WTC11 (cell line): ENCODE data around the gene TTC36. TPM values are rescaled to one million over a fixed set of nuclear protein-coding genes. Genes with fewer than 3 reads are reported as not detected.

ENCODE experiments used
- ATAC-seq: fragments of 200-7000 bp; cut with Tn5 transposase; 2 replicates; pipeline ENCODE4 v1.10.0; 2021; ENCODE audit warnings: mild to moderate bottlenecking, moderate library complexity
- CTCF ChIA-PET: fragments of 300-600 bp; sonication (Branson Sonifier 250); formaldehyde crosslinking; loops from one replicate; lab custom pipeline; 2021; ENCODE audit warnings: antibody characterized with exemption; lab: Charles Lee
- POLR2A ChIA-PET: fragments of 350-600 bp; sonication (Branson Sonifier 250); formaldehyde crosslinking; loops from one replicate; lab custom pipeline; 2021; ENCODE audit warnings: antibody characterized with exemption; lab: Charles Lee
- DNase-seq: peaks from one replicate; pipeline ENCODE4 v3.0.0; 2021; ENCODE audit warnings: low spot score
- H3K27ac Mint-ChIP-seq: 2 replicates; pipeline ENCODE4 v1.8.0; 2021; ENCODE audit warnings: mixed read lengths
- H3K27me3 Mint-ChIP-seq: 2 replicates; pipeline ENCODE4 v1.8.0; 2021; ENCODE audit warnings: low read depth, mild to moderate bottlenecking, moderate library complexity, mixed read lengths
- H3K36me3 Mint-ChIP-seq: 2 replicates; pipeline ENCODE4 v1.8.0; 2021; ENCODE audit warnings: mixed read lengths
- H3K4me1 Mint-ChIP-seq: 2 replicates; pipeline ENCODE4 v1.8.0; 2022; ENCODE audit warnings: mixed read lengths
- H3K4me3 Mint-ChIP-seq: 2 replicates; pipeline ENCODE4 v1.8.0; 2021; ENCODE audit warnings: mild to moderate bottlenecking, moderate library complexity, mixed read lengths
- H3K9me3 Mint-ChIP-seq: 2 replicates; pipeline ENCODE4 v1.8.0; 2021; ENCODE audit warnings: mixed read lengths
- AR ChIP-seq: fragments of 250-450 bp; sonication (Bioruptor Pico); IDR thresholded peaks from 2 replicates; pipeline ENCODE4 v1.9.0; 2021; ENCODE audit warnings: mild to moderate bottlenecking
- ARID4B ChIP-seq: sonication (generic); formaldehyde crosslinking; IDR thresholded peaks from 2 replicates; pipeline ENCODE4 v1.8.0; 2023; ENCODE audit warnings: missing genetic modification reagents, mild to moderate bottlenecking, borderline replicate concordance
- ATF2 ChIP-seq: sonication (generic); formaldehyde crosslinking; IDR thresholded peaks from 2 replicates; pipeline ENCODE4 v1.8.1; 2022; ENCODE audit warnings: low read depth, missing genetic modification reagents, borderline replicate concordance
- ATF3 ChIP-seq: sonication (generic); formaldehyde crosslinking; conservative IDR thresholded peaks from 2 replicates; pipeline ENCODE4 v1.8.1; 2022; ENCODE audit warnings: mild to moderate bottlenecking, missing genetic modification reagents
- ATF6 ChIP-seq: sonication (generic); formaldehyde crosslinking; IDR thresholded peaks from 2 replicates; pipeline ENCODE4 v1.8.1; 2023; ENCODE audit warnings: mild to moderate bottlenecking, missing genetic modification reagents
- CBFB ChIP-seq: sonication (generic); formaldehyde crosslinking; IDR thresholded peaks from 2 replicates; pipeline ENCODE4 v1.8.1; 2022; ENCODE audit warnings: mild to moderate bottlenecking, low read depth, missing genetic modification reagents
- CDX4 ChIP-seq: fragments of 250-450 bp; sonication (Bioruptor Pico); IDR thresholded peaks from 2 replicates; pipeline ENCODE4 v1.9.0; 2021; ENCODE audit warnings: moderate library complexity, mild to moderate bottlenecking, inconsistent platforms, borderline replicate concordance
- CREM ChIP-seq: sonication (generic); formaldehyde crosslinking; IDR thresholded peaks from 2 replicates; pipeline ENCODE4 v1.8.1; 2022; ENCODE audit warnings: mild to moderate bottlenecking, missing genetic modification reagents, moderate library complexity
- E2F5 ChIP-seq: sonication (generic); formaldehyde crosslinking; IDR thresholded peaks from 2 replicates; pipeline ENCODE4 v1.8.1; 2022; ENCODE audit warnings: mild to moderate bottlenecking, moderate library complexity, missing genetic modification reagents
- FOXK1 ChIP-seq: sonication (generic); formaldehyde crosslinking; IDR thresholded peaks from 2 replicates; pipeline ENCODE4 v1.8.0; 2022; ENCODE audit warnings: mild to moderate bottlenecking, moderate library complexity, missing genetic modification reagents
- GABPB1 ChIP-seq: sonication (generic); formaldehyde crosslinking; IDR thresholded peaks from 2 replicates; pipeline ENCODE4 v1.8.1; 2023; ENCODE audit warnings: mild to moderate bottlenecking, missing genetic modification reagents
- GRHL2 ChIP-seq: fragments of 250-450 bp; sonication (Bioruptor Pico); IDR thresholded peaks from 2 replicates; pipeline ENCODE4 v1.8.0; 2022; ENCODE audit warnings: mild to moderate bottlenecking, moderate library complexity; ENCODE audit not compliant: insufficient replicate concordance, severe bottlenecking
- JAZF1 ChIP-seq: fragments of 250-450 bp; sonication (Bioruptor Pico); IDR thresholded peaks from 2 replicates; pipeline ENCODE4 v1.9.0; 2021; ENCODE audit warnings: moderate library complexity, mild to moderate bottlenecking, inconsistent platforms
- MYBL2 ChIP-seq: sonication (generic); formaldehyde crosslinking; IDR thresholded peaks from 2 replicates; pipeline ENCODE4 v1.8.1; 2023; ENCODE audit warnings: mild to moderate bottlenecking, moderate library complexity, missing genetic modification reagents
- SMAD4 ChIP-seq: sonication (generic); formaldehyde crosslinking; IDR thresholded peaks from 2 replicates; pipeline ENCODE4 v1.8.0; 2022; ENCODE audit warnings: mild to moderate bottlenecking, missing genetic modification reagents
- TCF7 ChIP-seq: sonication (generic); formaldehyde crosslinking; IDR thresholded peaks from 2 replicates; pipeline ENCODE4 v1.8.0; 2022; ENCODE audit warnings: mild to moderate bottlenecking, low read depth, missing genetic modification reagents, moderate library complexity
- TEAD1 ChIP-seq: sonication (generic); formaldehyde crosslinking; IDR thresholded peaks from 2 replicates; pipeline ENCODE4 v1.8.0; 2022; ENCODE audit warnings: mild to moderate bottlenecking, missing genetic modification reagents
- ZSCAN18 ChIP-seq: fragments of 250-450 bp; sonication (Bioruptor Pico); IDR thresholded peaks from 2 replicates; pipeline ENCODE4 v2.1.2; 2022; ENCODE audit warnings: mild to moderate bottlenecking, moderate library complexity
- total RNA-seq: library from RNA; stranded (reverse); gene quantifications from 3 replicates; pipeline ENCODE4 v1.2.3, GENCODE V29; 2021

TTC36 gene
- total RNA-seq, 1 experiment from 2014 or later, result 0.70 TPM

- TF ChIP-seq AR (CRISPR knock-in tag), result no peak
- TF ChIP-seq ARID4B (CRISPR knock-in tag), result no peak
- TF ChIP-seq MYBL2 (CRISPR knock-in tag), result no peak
Observed at GRCh38 chr11:118545533-118545932, 18.3 kb downstream of the TTC36 start (continued).

GRCh38 chr11:118547132-118547531, 19.9 kb downstream of the TTC36 start:
- POLR2A ChIA-PET, result no interaction called here

More at GRCh38 chr11:118547132-118547531, 19.9 kb downstream of the TTC36 start:
- Mint-ChIP-seq H3K4me3 (no peak overlapping the region), H3K27ac (no peak overlapping the region), H3K9me3 (no peaks in the 10 kb centered on the region), H3K27me3 (no peaks in the 10 kb centered on the region), H3K36me3 (peaks cover 5% of the 10 kb centered on the region), H3K4me1 (no peaks in the 10 kb centered on the region)
- ATAC-seq (no peak), DNase-seq (no peak)
- TF ChIP-seq GABPB1 (CRISPR knock-in tag) (no peak), JAZF1 (no peak), ATF2 (CRISPR knock-in tag) (no peak), TEAD1 (CRISPR knock-in tag) (no peak), ATF3 (CRISPR knock-in tag) (no peak), ZSCAN18 (CRISPR knock-in tag) (no peak), E2F5 (no peak), CREM (no peak), CBFB (CRISPR knock-in tag) (no peak), FOXK1 (no peak), TCF7 (CRISPR knock-in tag) (no peak), AR (CRISPR knock-in tag) (no peak), ATF6 (CRISPR knock-in tag) (no peak), SMAD4 (CRISPR knock-in tag) (no peak), CDX4 (CRISPR knock-in tag) (no peak), GRHL2 (CRISPR knock-in tag) (no peak)
- CTCF ChIA-PET, result no interaction called here
